ENCODE results near the gene MAF. TPM values are rescaled to one million over a fixed set of nuclear protein-coding genes. Genes with fewer than 3 reads are reported as not detected.

The MAF gene
- total and polyA plus RNA-seq, 2 experiments from 2014 or later = 31.6 to 85.0 TPM

DNA sequence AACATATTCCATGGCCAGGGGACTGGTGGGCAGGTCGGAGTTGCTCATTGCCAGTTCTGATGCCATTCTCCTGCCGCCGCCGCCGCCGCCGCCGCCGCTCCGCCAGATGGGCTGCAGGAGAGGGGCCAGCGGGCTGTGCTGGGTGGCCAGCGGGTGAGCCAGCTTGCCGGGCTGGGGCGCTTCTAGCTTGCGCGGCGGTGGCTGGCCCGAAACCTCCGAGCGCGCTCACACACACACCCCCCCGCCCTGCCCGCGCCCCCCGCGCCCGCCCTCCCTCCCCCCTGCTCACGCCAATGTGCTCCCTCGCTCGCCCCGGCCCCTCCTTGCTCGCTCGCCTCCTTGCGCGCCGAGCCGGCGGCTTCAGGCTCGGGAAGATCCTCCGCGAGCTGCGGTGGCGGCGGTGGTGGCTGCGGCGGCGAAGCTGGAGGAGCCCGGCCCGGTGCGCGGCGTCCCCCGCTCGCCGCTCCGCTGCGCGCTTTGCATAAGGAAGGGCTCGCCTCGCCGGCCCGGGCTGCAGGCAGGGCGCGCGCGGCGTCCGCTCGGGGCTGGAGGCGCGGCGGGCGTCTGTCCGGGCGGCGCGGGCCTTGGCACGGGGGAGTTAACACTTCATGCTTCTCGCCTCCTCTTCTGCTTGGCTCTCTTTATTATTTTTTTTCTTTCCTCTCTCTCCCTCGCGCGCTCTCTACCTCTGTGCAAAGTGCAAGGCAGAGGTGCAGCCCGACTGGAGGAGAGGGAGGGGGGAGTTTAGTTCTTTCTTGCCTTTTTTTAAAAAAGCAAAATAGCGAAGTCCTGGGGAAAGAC, 500 bp downstream of the MAF start:
- Histone ChIP-seq H3K4me1 (ENCODE audit: insufficient read depth) (peaks cover 16% of the 10 kb centered on the region), H3K27me3 (no peaks in the 10 kb centered on the region), H3K9me2 (replicated peaks; ENCODE audit: insufficient read depth) (no peaks in the 10 kb centered on the region), H3K27ac (peak overlapping the region; percentile 81), H3K9me3 (ENCODE audit: low read depth) (no peaks in the 10 kb centered on the region), H4K20me1 (ENCODE audit: insufficient read depth, poor library complexity, severe bottlenecking) (peaks cover 32% of the 10 kb centered on the region), H3K79me2 (peaks cover 42% of the 10 kb centered on the region), H3K36me3 (replicated peaks; ENCODE audit: insufficient read depth, low read depth) (no peaks in the 10 kb centered on the region), H2AFZ (no peak overlapping the region), H3K4me2 (peak overlapping the region; percentile 62), H3K4me3 (peak overlapping the region; percentile 37)
- TF ChIP-seq, protein P1, sequence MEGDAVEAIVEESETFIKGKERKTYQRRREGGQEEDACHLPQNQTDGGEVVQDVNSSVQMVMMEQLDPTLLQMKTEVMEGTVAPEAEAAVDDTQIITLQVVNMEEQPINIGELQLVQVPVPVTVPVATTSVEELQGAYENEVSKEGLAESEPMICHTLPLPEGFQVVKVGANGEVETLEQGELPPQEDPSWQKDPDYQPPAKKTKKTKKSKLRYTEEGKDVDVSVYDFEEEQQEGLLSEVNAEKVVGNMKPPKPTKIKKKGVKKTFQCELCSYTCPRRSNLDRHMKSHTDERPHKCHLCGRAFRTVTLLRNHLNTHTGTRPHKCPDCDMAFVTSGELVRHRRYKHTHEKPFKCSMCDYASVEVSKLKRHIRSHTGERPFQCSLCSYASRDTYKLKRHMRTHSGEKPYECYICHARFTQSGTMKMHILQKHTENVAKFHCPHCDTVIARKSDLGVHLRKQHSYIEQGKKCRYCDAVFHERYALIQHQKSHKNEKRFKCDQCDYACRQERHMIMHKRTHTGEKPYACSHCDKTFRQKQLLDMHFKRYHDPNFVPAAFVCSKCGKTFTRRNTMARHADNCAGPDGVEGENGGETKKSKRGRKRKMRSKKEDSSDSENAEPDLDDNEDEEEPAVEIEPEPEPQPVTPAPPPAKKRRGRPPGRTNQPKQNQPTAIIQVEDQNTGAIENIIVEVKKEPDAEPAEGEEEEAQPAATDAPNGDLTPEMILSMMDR (IDR thresholded peaks at IDR 0.05; ENCODE audit: poor library complexity) = no peak
- TF ChIP-seq EZH2 (IDR thresholded peaks at IDR 0.05; ENCODE audit: borderline replicate concordance) (no peak), EZH2phosphoT487 (IDR thresholded peaks at IDR 0.05; ENCODE audit: low read depth, severe bottlenecking, unreplicated experiment) (no peak)
- WGBS (ENCODE audit: low lambda C conversion rate, missing lambda C conversion rate) = under 1% methylated on average over 51 of the region's 84 CpGs
- peak; percentile 82 for DNase-seq (ENCODE audit: low spot score)

DNA sequence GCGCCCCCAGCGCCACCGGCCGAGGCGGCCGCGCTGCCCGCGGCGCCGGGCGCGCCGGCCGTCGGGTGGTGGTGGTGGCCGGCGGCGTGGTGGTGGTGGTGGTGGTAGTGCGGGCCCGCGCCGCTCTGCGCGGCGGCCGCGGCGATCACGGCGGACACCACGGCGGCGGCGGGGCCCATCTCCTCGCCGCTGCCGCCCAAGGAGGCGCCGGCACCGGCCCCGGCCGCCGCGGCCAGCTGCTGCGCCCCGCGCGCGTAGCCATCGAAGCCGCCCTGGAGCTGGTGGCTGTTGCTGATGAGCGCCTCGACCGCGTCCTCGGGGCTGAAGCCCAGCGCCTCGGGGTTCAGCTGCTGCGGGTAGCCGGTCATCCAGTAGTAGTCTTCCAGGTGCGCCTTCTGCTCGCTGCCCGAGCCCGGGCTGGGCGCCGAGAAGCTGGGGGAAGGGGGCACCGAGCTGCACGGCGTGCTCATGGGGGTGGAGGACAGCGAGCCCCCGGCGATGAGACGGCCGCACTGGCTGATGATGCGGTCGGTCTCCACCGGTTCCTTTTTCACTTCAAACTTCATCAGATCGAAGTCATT, 1.2 kb downstream of the MAF start:
- Histone ChIP-seq H3K9me3 (ENCODE audit: low read depth) (no peaks in the 10 kb centered on the region), H3K4me2 (peak overlapping the region; percentile 62), H3K27me3 (no peaks in the 10 kb centered on the region), H3K79me2 (peaks cover 49% of the 10 kb centered on the region), H3K9me2 (replicated peaks; ENCODE audit: insufficient read depth) (no peaks in the 10 kb centered on the region), H3K4me1 (ENCODE audit: insufficient read depth) (peaks cover 19% of the 10 kb centered on the region), H3K4me3 (peak overlapping the region; percentile 37), H2AFZ (no peak overlapping the region), H3K27ac (peak overlapping the region; percentile 81), H3K36me3 (replicated peaks; ENCODE audit: insufficient read depth, low read depth) (no peaks in the 10 kb centered on the region), H4K20me1 (ENCODE audit: insufficient read depth, poor library complexity, severe bottlenecking) (peaks cover 36% of the 10 kb centered on the region)
- TF ChIP-seq EZH2 (IDR thresholded peaks at IDR 0.05; ENCODE audit: borderline replicate concordance) = no peak
- TF ChIP-seq, protein P1 (IDR thresholded peaks at IDR 0.05; ENCODE audit: poor library complexity) = no peak
- TF ChIP-seq EZH2phosphoT487 (IDR thresholded peaks at IDR 0.05; ENCODE audit: low read depth, severe bottlenecking, unreplicated experiment) = no peak
- DNase-seq (ENCODE audit: low spot score) = peak; percentile 37
- WGBS (ENCODE audit: low lambda C conversion rate, missing lambda C conversion rate) = under 1% methylated on average over 41 of the region's 79 CpGs

DNA sequence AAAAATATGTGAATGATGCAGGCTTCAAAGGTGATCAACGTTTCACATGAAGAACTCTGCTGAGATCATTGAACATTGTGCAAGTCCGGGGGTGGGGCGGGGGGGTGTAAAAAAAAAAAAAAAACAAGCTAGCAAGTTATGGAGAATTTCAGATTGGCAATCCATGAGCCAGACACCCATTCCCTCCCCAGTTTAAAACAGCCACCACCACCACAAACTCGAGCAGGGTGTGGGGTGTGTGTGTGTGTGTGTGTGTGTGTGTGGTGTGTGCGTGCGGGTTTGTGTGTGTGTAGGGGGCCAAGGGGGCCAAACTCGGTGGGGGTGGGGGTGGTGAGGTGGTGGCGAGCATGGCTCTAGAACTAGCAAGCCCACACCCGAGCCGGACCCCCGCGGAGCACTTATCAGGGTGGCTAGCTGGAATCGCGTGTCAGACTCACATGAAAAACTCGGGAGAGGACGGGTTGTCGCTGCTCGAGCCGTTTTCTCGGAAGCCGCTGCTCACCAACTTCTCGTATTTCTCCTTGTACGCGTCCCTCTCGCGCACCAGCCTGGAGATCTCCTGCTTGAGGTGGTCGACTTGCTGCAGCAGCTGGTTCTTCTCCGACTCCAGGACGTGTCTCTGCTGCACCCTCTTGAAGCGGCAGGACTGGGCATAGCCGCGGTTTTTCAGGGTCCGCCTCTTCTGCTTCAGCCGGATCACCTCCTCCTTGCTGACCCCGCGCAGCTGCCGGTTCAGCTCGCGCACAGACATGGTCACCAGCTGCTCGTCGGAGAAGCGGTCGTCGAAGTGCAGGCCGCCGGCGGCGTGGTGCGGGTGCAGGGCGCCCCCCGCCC, 2.0 kb downstream of the MAF start:
- peaks cover 36% of the 10 kb centered on the region for H4K20me1 ChIP-seq (ENCODE audit: insufficient read depth, poor library complexity, severe bottlenecking)
- no peak for TF ChIP-seq EZH2phosphoT487 (IDR thresholded peaks at IDR 0.05; ENCODE audit: low read depth, severe bottlenecking, unreplicated experiment)
- no peak for TF ChIP-seq EZH2 (IDR thresholded peaks at IDR 0.05; ENCODE audit: borderline replicate concordance)
- TF ChIP-seq, protein P1 (IDR thresholded peaks at IDR 0.05; ENCODE audit: poor library complexity) = peak; percentile 36
- H3K4me3 ChIP-seq = peak overlapping the region; percentile 69
- H2AFZ ChIP-seq = no peak overlapping the region
- H3K79me2 ChIP-seq = peaks cover 50% of the 10 kb centered on the region
- no peaks in the 10 kb centered on the region for H3K27me3 ChIP-seq
- peak; percentile 68 for DNase-seq (ENCODE audit: low spot score)
- 1% methylated on average over 36 of the region's 51 CpGs for WGBS (ENCODE audit: low lambda C conversion rate, missing lambda C conversion rate)
- no peaks in the 10 kb centered on the region for H3K9me2 ChIP-seq (replicated peaks; ENCODE audit: insufficient read depth)
- H3K36me3 ChIP-seq (replicated peaks; ENCODE audit: insufficient read depth, low read depth) = no peaks in the 10 kb centered on the region
- peak overlapping the region; percentile 85 for H3K27ac ChIP-seq
- H3K4me2 ChIP-seq = peak overlapping the region; percentile 76
- peaks cover 12% of the 10 kb centered on the region for H3K4me1 ChIP-seq (ENCODE audit: insufficient read depth)
- H3K9me3 ChIP-seq (ENCODE audit: low read depth) = no peaks in the 10 kb centered on the region
